HG03066 (cell line): Measurements from ENCODE around the gene ADGRE1.
"Not testable (repeated sequence)": the region's sequence is repeated elsewhere in the genome, so short reads cannot be mapped to it uniquely, and the experiment has no call there.

Experiments
- ATAC-seq: cut with Tn5 transposase; IDR thresholded peaks from one replicate; pipeline ENCODE4 v1.9.1; 2021; ENCODE audit warnings: low read depth; ENCODE audit not compliant: unreplicated experiment

Gene ADGRE1

GRCh38 chr19:6887316-6887715 lies at the start of gene ADGRE1:
TSS of gene ADGRE1 (plus strand) at chr19:6887579. CDS start at chr19:6887609, 30 bp downstream.
- ATAC-seq, result no peak

GRCh38 chr19:6838062-6838655 lies 49.2 kb upstream of the ADGRE1 start:
- ATAC-seq, result no peak

GRCh38 chr19:6842871-6843607 lies 44.3 kb upstream of the ADGRE1 start:
- no peak for ATAC-seq

GRCh38 chr19:6847828-6848200 lies 39.6 kb upstream of the ADGRE1 start:
- ATAC-seq, result no peak

- no peak for ATAC-seq
These were observed 38.4 kb upstream of the ADGRE1 start for GRCh38 chr19:6848986-6849385.

GRCh38 chr19:6849876-6850275 lies 37.5 kb upstream of the ADGRE1 start:
- no peak for ATAC-seq

GRCh38 chr19:6851359-6851758 lies 36.0 kb upstream of the ADGRE1 start:
- ATAC-seq, result no peak

GRCh38 chr19:6852001-6852400 lies 35.4 kb upstream of the ADGRE1 start:
- ATAC-seq, result no peak

- no peak for ATAC-seq
These were observed 33.5 kb upstream of the ADGRE1 start for GRCh38 chr19:6853868-6854267.

GRCh38 chr19:6854758-6855157 lies 32.6 kb upstream of the ADGRE1 start:
- no peak for ATAC-seq

GRCh38 chr19:6856749-6857372 lies 30.5 kb upstream of the ADGRE1 start:
- no peak for ATAC-seq

GRCh38 chr19:6861683-6862286 lies 25.6 kb upstream of the ADGRE1 start:
- no peak for ATAC-seq

GRCh38 chr19:6862673-6863078 lies 24.7 kb upstream of the ADGRE1 start:
- ATAC-seq, result no peak

- no peak for ATAC-seq
These were observed 22.9 kb upstream of the ADGRE1 start for GRCh38 chr19:6864325-6864940.

- no peak for ATAC-seq
These were observed 21.5 kb upstream of the ADGRE1 start for GRCh38 chr19:6865849-6866248.

GRCh38 chr19:6866741-6867151 lies 20.6 kb upstream of the ADGRE1 start:
- ATAC-seq, result no peak

GRCh38 chr19:6868351-6868750 lies 19.0 kb upstream of the ADGRE1 start:
- ATAC-seq, result no peak

- ATAC-seq, result not testable (repeated sequence)
These were observed 18.1 kb upstream of the ADGRE1 start for GRCh38 chr19:6869151-6869882.

- ATAC-seq, result no peak
These were observed 13.5 kb upstream of the ADGRE1 start for GRCh38 chr19:6873708-6874431.

GRCh38 chr19:6875218-6875617 lies 12.2 kb upstream of the ADGRE1 start:
- no peak for ATAC-seq
